ENCODE measurements around the gene HBS1L.

DNA sequence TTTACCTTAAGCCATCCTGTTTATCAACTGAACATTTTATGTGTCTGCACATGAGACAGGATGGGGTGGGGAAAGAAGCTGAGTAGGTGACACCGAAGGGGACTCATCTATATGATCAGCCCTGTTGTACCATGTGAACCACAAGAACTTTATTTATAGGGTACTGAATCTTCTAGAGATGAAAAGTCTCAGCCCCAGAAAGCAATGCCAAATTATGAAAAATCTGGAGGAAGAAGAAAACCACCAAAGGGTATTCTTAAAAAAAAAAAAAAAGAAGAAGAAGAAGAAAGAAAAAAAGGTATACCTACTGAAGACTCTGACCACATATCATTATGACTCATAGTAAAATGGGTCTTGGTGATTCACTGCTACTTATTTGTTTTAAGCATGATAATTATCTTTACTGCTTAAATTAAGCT lies 39.8 kb upstream of the HBS1L start:
- TF ChIP-seq, protein P1, sequence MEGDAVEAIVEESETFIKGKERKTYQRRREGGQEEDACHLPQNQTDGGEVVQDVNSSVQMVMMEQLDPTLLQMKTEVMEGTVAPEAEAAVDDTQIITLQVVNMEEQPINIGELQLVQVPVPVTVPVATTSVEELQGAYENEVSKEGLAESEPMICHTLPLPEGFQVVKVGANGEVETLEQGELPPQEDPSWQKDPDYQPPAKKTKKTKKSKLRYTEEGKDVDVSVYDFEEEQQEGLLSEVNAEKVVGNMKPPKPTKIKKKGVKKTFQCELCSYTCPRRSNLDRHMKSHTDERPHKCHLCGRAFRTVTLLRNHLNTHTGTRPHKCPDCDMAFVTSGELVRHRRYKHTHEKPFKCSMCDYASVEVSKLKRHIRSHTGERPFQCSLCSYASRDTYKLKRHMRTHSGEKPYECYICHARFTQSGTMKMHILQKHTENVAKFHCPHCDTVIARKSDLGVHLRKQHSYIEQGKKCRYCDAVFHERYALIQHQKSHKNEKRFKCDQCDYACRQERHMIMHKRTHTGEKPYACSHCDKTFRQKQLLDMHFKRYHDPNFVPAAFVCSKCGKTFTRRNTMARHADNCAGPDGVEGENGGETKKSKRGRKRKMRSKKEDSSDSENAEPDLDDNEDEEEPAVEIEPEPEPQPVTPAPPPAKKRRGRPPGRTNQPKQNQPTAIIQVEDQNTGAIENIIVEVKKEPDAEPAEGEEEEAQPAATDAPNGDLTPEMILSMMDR (IDR thresholded peaks at IDR 0.05): no peak
- no peak for TF ChIP-seq POLR2A (IDR thresholded peaks at IDR 0.05)

Data from body of pancreas (tissue), 4 donors.